ENCODE measurements around the gene NPC2.

The NPC2 gene

DNA sequence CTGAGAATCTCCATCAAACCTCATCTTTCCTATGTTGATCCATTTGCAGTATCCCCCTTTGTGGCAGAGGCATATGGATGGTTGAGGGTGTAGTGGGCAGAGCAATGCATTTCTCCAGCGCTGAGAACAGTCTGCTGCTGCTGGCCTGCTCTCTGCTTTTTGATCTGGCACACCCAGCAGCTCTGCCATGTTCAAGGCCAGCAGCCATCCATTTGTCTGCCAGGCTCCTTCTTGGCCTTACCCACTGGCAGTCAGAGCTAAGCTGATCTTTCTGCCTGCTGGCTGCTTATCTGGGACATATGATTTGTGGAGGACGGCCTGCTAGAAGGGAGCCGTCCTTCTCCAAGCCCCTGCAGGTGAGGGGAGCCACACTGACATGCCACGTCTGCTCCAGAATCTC, 17.0 kb downstream of the NPC2 start:
- TF ChIP-seq, protein P1, sequence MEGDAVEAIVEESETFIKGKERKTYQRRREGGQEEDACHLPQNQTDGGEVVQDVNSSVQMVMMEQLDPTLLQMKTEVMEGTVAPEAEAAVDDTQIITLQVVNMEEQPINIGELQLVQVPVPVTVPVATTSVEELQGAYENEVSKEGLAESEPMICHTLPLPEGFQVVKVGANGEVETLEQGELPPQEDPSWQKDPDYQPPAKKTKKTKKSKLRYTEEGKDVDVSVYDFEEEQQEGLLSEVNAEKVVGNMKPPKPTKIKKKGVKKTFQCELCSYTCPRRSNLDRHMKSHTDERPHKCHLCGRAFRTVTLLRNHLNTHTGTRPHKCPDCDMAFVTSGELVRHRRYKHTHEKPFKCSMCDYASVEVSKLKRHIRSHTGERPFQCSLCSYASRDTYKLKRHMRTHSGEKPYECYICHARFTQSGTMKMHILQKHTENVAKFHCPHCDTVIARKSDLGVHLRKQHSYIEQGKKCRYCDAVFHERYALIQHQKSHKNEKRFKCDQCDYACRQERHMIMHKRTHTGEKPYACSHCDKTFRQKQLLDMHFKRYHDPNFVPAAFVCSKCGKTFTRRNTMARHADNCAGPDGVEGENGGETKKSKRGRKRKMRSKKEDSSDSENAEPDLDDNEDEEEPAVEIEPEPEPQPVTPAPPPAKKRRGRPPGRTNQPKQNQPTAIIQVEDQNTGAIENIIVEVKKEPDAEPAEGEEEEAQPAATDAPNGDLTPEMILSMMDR (conservative IDR thresholded peaks at IDR 0.05) = no peak
- no peak overlapping the region for H3K27ac ChIP-seq

DNA sequence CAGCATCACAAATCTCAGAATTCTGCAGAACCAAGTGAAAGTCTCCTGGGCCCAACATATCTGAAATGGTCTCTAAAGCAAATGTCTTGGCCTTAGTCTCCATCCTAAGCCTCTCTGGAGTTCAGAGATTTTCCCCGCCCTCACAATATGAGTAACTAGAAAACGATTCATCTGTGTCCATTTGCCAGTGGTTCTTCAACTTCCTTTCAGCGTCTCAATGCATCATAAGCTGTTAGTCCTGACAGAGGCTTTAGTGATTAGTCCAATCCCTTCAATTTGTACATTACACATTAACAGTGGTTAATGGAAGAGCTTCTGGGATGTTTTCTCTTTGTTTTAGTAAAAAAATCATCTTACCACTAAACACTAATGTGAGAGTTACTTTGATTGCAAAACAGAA, 17.4 kb downstream of the NPC2 start:
- H3K27ac ChIP-seq = no peak overlapping the region
- TF ChIP-seq, protein P1 (conservative IDR thresholded peaks at IDR 0.05) = no peak

DNA sequence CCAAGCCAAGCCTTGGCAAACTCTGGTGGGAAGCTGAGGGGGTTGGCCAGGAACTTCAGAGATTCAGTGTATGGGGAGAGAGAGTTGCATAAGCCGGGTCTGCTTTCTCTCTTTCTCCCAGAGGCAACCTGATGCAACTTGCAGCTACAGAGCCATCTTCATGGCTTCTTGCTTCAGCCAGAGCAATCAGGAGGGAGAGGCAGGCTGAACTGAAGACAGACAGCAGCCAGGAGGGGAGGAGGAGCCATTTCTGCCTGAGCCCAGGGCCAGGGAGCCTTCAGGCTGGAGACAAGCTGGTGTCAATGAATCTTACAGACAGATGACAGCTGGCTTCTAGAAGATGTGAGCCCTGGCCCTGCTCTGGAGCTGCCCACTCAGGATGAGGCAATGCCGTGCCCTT, 18.7 kb downstream of the NPC2 start:
- TF ChIP-seq, protein P1 (conservative IDR thresholded peaks at IDR 0.05) = no peak
- H3K27ac ChIP-seq = no peak overlapping the region

DNA sequence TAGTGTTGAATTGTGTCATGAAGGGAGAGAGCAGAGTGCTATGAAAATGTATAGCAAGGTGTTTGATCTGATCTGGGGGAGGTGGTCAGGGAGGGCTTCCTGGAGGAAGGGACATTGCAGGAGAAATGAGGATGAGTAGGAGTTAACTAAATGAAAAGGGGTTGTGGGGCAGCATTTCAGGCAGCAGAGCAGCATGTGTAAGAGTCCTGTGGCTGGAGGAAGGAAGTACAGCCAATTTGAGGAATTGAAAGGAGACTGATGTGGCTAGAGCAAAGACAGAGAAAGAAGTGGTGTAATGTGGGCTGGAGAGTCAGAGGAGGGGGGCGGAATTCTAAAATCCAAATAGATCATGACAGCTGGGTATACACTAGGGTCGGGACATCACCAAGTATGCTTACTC, 20.5 kb downstream of the NPC2 start:
- TF ChIP-seq, protein P1 (conservative IDR thresholded peaks at IDR 0.05) = no peak

GRCh38 chr14:74469548-74470518, 23.3 kb downstream of the NPC2 start:
- no peak overlapping the region for H3K27ac ChIP-seq
- TF ChIP-seq, protein P1 (conservative IDR thresholded peaks at IDR 0.05) = no peak

More for the DNA sequence above, 20.5 kb downstream of the NPC2 start:
- H3K27ac ChIP-seq = no peak overlapping the region

GRCh38 chr14:74468513-74468912, 24.6 kb downstream of the NPC2 start:
- TF ChIP-seq, protein P1 (conservative IDR thresholded peaks at IDR 0.05) = no peak
- H3K27ac ChIP-seq = no peak overlapping the region

DNA sequence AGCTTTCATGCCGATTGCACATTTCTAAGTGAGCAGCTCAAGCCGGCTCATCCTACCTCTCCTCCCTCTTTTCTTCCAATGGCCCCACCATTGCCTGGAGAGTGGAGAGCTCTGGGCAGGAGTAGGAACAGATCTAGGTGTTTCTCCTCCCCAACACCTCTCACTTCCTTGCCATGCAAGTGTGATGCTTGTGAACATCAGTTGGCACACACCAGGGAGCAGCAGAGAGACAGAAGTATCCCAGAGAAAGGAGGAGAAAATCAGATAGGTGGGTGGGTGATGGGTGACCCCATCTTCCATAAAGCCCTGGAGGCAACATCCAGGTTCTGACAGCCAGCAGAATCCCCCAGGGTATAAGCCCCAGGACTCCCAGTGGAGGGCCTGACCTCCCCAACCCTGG, 27.8 kb downstream of the NPC2 start:
- TF ChIP-seq, protein P1 (conservative IDR thresholded peaks at IDR 0.05) = no peak
- H3K27ac ChIP-seq = no peak overlapping the region
